ENCODE data around the gene TMEM14C. TPM values are rescaled to one million over a fixed set of nuclear protein-coding genes. Genes with fewer than 3 reads are reported as not detected.

The TMEM14C gene
- 93.4 TPM for total RNA-seq

- no peaks in the 10 kb centered on the region for H3K27me3 ChIP-seq (ENCODE audit: control insufficient read depth in 3 of 3, insufficient read depth in 3 of 3, low read length in 3 of 3)
- peak within 1 kb of the TSS; percentile 81 for H3K27ac ChIP-seq (ENCODE audit: low read depth, low read length)
- peak within 1 kb of the TSS; percentile 82 to 93 (median 91) for H3K4me3 ChIP-seq (ENCODE audit: low read length in 3 of 3)
- peaks cover 8 to 18% (median 17%) of the 10 kb centered on the region in 3 donors for H3K36me3 ChIP-seq (ENCODE audit: control insufficient read depth in 3 of 3, insufficient read depth in 3 of 3, low read length in 3 of 3)
- peaks cover 17 to 34% (median 26%) of the 10 kb centered on the region in 3 donors for H3K4me1 ChIP-seq (ENCODE audit: control insufficient read depth in 3 of 3, insufficient read depth in 3 of 3, low read length in 3 of 3)
- no peaks in the 10 kb centered on the region for H3K9me3 ChIP-seq (ENCODE audit: control insufficient read depth in 3 of 3, low read length in 3 of 3)
- H3K9ac ChIP-seq (ENCODE audit: low read depth in 1 of 3, low read length in 3 of 3), result peak within 1 kb of the TSS; percentile 90 to 93 (median 90)
These were observed at the start of gene TMEM14C for GRCh38 chr6:10722820-10723566. Gene TMEM14C (plus strand): TSS chr6:10723070. CDS start chr6:10724614, 1,544 bp downstream.

- Histone ChIP-seq H3K4me3 (ENCODE audit: low read length in 3 of 3) (no peak overlapping the region), H3K36me3 (ENCODE audit: control insufficient read depth in 3 of 3, insufficient read depth in 3 of 3, low read length in 3 of 3) (no peaks in the 10 kb centered on the region), H3K27ac (ENCODE audit: low read depth, low read length) (no peak overlapping the region), H3K27me3 (ENCODE audit: control insufficient read depth in 3 of 3, insufficient read depth in 3 of 3, low read length in 3 of 3) (no peaks in the 10 kb centered on the region), H3K9ac (ENCODE audit: low read depth in 1 of 3, low read length in 3 of 3) (no peak overlapping the region), H3K9me3 (ENCODE audit: control insufficient read depth in 3 of 3, low read length in 3 of 3) (no peaks in the 10 kb centered on the region), H3K4me1 (ENCODE audit: control insufficient read depth in 3 of 3, insufficient read depth in 3 of 3, low read length in 3 of 3) (no peaks in the 10 kb centered on the region)
These were observed 46.5 kb upstream of the TMEM14C start for GRCh38 chr6:10676403-10676802.

GRCh38 chr6:10678456-10678855, 44.4 kb upstream of the TMEM14C start:
- H3K4me1 ChIP-seq (ENCODE audit: control insufficient read depth in 3 of 3, insufficient read depth in 3 of 3, low read length in 3 of 3), result no peaks in the 10 kb centered on the region
- no peak overlapping the region for H3K9ac ChIP-seq (ENCODE audit: low read depth in 1 of 3, low read length in 3 of 3)
- peaks cover 0 to 2% (median 0%) of the 10 kb centered on the region in 3 donors for H3K27me3 ChIP-seq (ENCODE audit: control insufficient read depth in 3 of 3, insufficient read depth in 3 of 3, low read length in 3 of 3)
- H3K4me3 ChIP-seq (ENCODE audit: low read length in 3 of 3), result no peak overlapping the region
- no peak overlapping the region for H3K27ac ChIP-seq (ENCODE audit: low read depth, low read length)
- no peaks in the 10 kb centered on the region for H3K9me3 ChIP-seq (ENCODE audit: control insufficient read depth in 3 of 3, low read length in 3 of 3)
- H3K36me3 ChIP-seq (ENCODE audit: control insufficient read depth in 3 of 3, insufficient read depth in 3 of 3, low read length in 3 of 3), result no peaks in the 10 kb centered on the region

- peaks cover 0 to 9% (median 0%) of the 10 kb centered on the region in 3 donors for H3K27me3 ChIP-seq (ENCODE audit: control insufficient read depth in 3 of 3, insufficient read depth in 3 of 3, low read length in 3 of 3)
- H3K4me1 ChIP-seq (ENCODE audit: control insufficient read depth in 3 of 3, insufficient read depth in 3 of 3, low read length in 3 of 3), result no peaks in the 10 kb centered on the region
- H3K9ac ChIP-seq (ENCODE audit: low read depth in 1 of 3, low read length in 3 of 3), result no peak overlapping the region
- no peak overlapping the region for H3K27ac ChIP-seq (ENCODE audit: low read depth, low read length)
- H3K4me3 ChIP-seq (ENCODE audit: low read length in 3 of 3), result no peak overlapping the region
- H3K36me3 ChIP-seq (ENCODE audit: control insufficient read depth in 3 of 3, insufficient read depth in 3 of 3, low read length in 3 of 3), result no peaks in the 10 kb centered on the region
- no peaks in the 10 kb centered on the region for H3K9me3 ChIP-seq (ENCODE audit: control insufficient read depth in 3 of 3, low read length in 3 of 3)
These were observed 41.1 kb upstream of the TMEM14C start for GRCh38 chr6:10681795-10682194.

- H3K27ac ChIP-seq (ENCODE audit: low read depth, low read length), result no peak overlapping the region
- H3K36me3 ChIP-seq (ENCODE audit: control insufficient read depth in 3 of 3, insufficient read depth in 3 of 3, low read length in 3 of 3), result no peaks in the 10 kb centered on the region
- no peak overlapping the region for H3K4me3 ChIP-seq (ENCODE audit: low read length in 3 of 3)
- H3K4me1 ChIP-seq (ENCODE audit: control insufficient read depth in 3 of 3, insufficient read depth in 3 of 3, low read length in 3 of 3), result no peaks in the 10 kb centered on the region
- H3K9ac ChIP-seq (ENCODE audit: low read depth in 1 of 3, low read length in 3 of 3), result no peak overlapping the region
- no peaks in the 10 kb centered on the region for H3K9me3 ChIP-seq (ENCODE audit: control insufficient read depth in 3 of 3, low read length in 3 of 3)
- peaks cover 0 to 12% (median 0%) of the 10 kb centered on the region in 3 donors for H3K27me3 ChIP-seq (ENCODE audit: control insufficient read depth in 3 of 3, insufficient read depth in 3 of 3, low read length in 3 of 3)
These were observed 40.4 kb upstream of the TMEM14C start for GRCh38 chr6:10682355-10682988.

GRCh38 chr6:10684618-10685017, 38.3 kb upstream of the TMEM14C start:
- peaks cover 0 to 15% (median 0%) of the 10 kb centered on the region in 3 donors for H3K27me3 ChIP-seq (ENCODE audit: control insufficient read depth in 3 of 3, insufficient read depth in 3 of 3, low read length in 3 of 3)
- H3K4me3 ChIP-seq (ENCODE audit: low read length in 3 of 3), result no peak overlapping the region
- H3K9me3 ChIP-seq (ENCODE audit: control insufficient read depth in 3 of 3, low read length in 3 of 3), result no peaks in the 10 kb centered on the region
- no peak overlapping the region for H3K9ac ChIP-seq (ENCODE audit: low read depth in 1 of 3, low read length in 3 of 3)
- no peak overlapping the region for H3K27ac ChIP-seq (ENCODE audit: low read depth, low read length)
- H3K36me3 ChIP-seq (ENCODE audit: control insufficient read depth in 3 of 3, insufficient read depth in 3 of 3, low read length in 3 of 3), result no peaks in the 10 kb centered on the region
- H3K4me1 ChIP-seq (ENCODE audit: control insufficient read depth in 3 of 3, insufficient read depth in 3 of 3, low read length in 3 of 3), result no peaks in the 10 kb centered on the region

- Histone ChIP-seq H3K27ac (ENCODE audit: low read depth, low read length) (no peak overlapping the region), H3K9me3 (ENCODE audit: control insufficient read depth in 3 of 3, low read length in 3 of 3) (no peaks in the 10 kb centered on the region), H3K4me3 (ENCODE audit: low read length in 3 of 3) (no peak overlapping the region), H3K36me3 (ENCODE audit: control insufficient read depth in 3 of 3, insufficient read depth in 3 of 3, low read length in 3 of 3) (no peaks in the 10 kb centered on the region), H3K9ac (ENCODE audit: low read depth in 1 of 3, low read length in 3 of 3) (no peak overlapping the region), H3K27me3 (ENCODE audit: control insufficient read depth in 3 of 3, insufficient read depth in 3 of 3, low read length in 3 of 3) (peaks cover 0 to 15% (median 0%) of the 10 kb centered on the region in 3 donors), H3K4me1 (ENCODE audit: control insufficient read depth in 3 of 3, insufficient read depth in 3 of 3, low read length in 3 of 3) (no peaks in the 10 kb centered on the region)
These were observed 37.6 kb upstream of the TMEM14C start for GRCh38 chr6:10685092-10685915.

- Histone ChIP-seq H3K4me1 (ENCODE audit: control insufficient read depth in 3 of 3, insufficient read depth in 3 of 3, low read length in 3 of 3) (no peaks in the 10 kb centered on the region), H3K4me3 (ENCODE audit: low read length in 3 of 3) (no peak overlapping the region), H3K36me3 (ENCODE audit: control insufficient read depth in 3 of 3, insufficient read depth in 3 of 3, low read length in 3 of 3) (no peaks in the 10 kb centered on the region), H3K9ac (ENCODE audit: low read depth in 1 of 3, low read length in 3 of 3) (no peak overlapping the region), H3K27me3 (ENCODE audit: control insufficient read depth in 3 of 3, insufficient read depth in 3 of 3, low read length in 3 of 3) (peaks cover 0 to 15% (median 0%) of the 10 kb centered on the region in 3 donors), H3K9me3 (ENCODE audit: control insufficient read depth in 3 of 3, low read length in 3 of 3) (no peaks in the 10 kb centered on the region), H3K27ac (ENCODE audit: low read depth, low read length) (no peak overlapping the region)
These were observed 36.0 kb upstream of the TMEM14C start for GRCh38 chr6:10686901-10687300.

- Histone ChIP-seq H3K4me3 (ENCODE audit: low read length in 3 of 3) (no peak overlapping the region), H3K36me3 (ENCODE audit: control insufficient read depth in 3 of 3, insufficient read depth in 3 of 3, low read length in 3 of 3) (no peaks in the 10 kb centered on the region), H3K27me3 (ENCODE audit: control insufficient read depth in 3 of 3, insufficient read depth in 3 of 3, low read length in 3 of 3) (peaks cover 0 to 15% (median 0%) of the 10 kb centered on the region in 3 donors), H3K9me3 (ENCODE audit: control insufficient read depth in 3 of 3, low read length in 3 of 3) (no peaks in the 10 kb centered on the region), H3K27ac (ENCODE audit: low read depth, low read length) (no peak overlapping the region), H3K9ac (ENCODE audit: low read depth in 1 of 3, low read length in 3 of 3) (no peak overlapping the region), H3K4me1 (ENCODE audit: control insufficient read depth in 3 of 3, insufficient read depth in 3 of 3, low read length in 3 of 3) (no peaks in the 10 kb centered on the region)
These were observed 35.3 kb upstream of the TMEM14C start for GRCh38 chr6:10687582-10687981.

Measured in skeletal muscle tissue (tissue), 4 donors.